HG02588 (cell line): ENCODE data around the gene RRP36.
A peak's percentile ranks its signal among the peaks of the same experiment; 100 is the strongest.

Source experiments
- ATAC-seq: cut with Tn5 transposase; IDR thresholded peaks from one replicate; pipeline ENCODE4 v1.9.1; 2021; ENCODE audit warnings: mild to moderate bottlenecking, moderate library complexity; ENCODE audit not compliant: unreplicated experiment

The RRP36 gene

GRCh38 chr6:43006251-43006650, 15.2 kb upstream of the RRP36 start:
- ATAC-seq: no peak

DNA sequence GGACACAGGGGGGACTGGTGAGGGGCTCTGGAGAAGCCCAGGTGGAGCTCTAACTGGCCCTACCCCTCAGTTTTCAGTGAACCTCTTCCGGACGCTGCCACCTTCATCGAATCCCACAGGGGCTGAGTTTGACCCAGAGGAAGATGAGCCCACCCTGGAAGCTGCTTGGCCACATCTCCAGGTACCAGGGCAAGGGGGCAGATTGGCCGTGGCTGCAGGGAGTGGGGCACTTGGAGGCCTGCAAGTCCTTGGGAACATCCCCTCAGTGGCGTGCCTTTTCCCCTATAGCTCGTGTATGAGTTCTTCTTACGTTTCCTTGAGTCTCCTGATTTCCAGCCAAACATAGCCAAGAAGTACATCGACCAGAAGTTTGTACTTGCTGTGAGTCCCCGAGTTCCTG, 14.3 kb upstream of the RRP36 start:
- ATAC-seq: no peak

DNA sequence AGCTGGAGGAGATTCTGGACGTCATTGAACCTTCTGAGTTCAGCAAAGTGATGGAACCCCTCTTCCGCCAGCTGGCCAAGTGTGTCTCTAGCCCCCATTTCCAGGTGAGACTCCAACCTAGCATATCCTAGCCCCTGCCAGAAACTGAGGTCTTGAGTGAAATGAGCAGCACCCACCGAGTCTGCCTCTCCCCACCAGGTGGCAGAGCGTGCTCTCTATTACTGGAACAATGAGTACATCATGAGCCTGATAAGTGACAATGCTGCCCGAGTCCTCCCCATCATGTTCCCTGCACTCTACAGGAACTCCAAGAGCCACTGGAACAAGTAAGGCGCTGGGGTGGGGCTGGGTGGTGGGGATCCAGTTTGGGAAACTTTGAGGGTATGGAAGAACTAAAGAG, 12.3 kb upstream of the RRP36 start:
- no peak for ATAC-seq

GRCh38 chr6:43011207-43011606, 10.2 kb upstream of the RRP36 start:
- ATAC-seq: no peak

- no peak for ATAC-seq
Observed at GRCh38 chr6:43012364-43012763, 9.1 kb upstream of the RRP36 start.

DNA sequence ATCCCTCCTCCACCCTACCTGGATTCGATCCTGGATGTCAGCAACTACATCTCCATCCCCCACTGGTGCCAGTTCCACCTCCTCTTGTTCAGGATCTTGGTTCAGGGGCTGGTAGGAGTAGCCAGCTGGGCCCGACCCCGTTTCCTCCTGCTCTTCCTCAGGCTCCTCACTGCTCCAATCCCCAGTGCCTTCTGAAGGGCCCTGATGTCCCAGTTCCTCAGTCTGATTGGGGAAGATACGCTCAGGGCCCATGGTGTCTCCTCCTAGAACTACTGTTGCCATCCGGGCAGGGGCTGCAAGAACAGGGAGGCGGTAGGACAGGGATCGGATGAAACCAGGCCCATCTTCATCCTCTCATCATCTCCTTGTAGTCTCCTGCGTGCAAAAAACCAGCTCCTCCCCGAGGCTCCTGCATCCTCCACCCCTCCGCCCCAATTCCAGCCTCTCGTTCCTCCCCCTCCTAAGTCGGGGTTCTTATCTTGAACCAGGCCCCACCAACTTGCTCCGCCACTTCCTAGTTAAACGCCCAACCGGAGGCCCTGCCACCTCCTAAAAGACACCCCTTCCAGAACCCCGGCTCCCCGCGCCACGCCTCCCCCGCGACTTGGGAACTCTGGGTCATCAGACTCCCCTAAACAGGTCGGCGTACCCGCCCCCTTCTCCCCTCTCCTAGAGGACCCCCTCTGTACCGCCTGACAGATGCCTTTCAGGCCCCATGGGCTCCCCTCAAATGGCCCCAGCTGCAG, 8.2 kb upstream of the RRP36 start:
- ATAC-seq: no peak

DNA sequence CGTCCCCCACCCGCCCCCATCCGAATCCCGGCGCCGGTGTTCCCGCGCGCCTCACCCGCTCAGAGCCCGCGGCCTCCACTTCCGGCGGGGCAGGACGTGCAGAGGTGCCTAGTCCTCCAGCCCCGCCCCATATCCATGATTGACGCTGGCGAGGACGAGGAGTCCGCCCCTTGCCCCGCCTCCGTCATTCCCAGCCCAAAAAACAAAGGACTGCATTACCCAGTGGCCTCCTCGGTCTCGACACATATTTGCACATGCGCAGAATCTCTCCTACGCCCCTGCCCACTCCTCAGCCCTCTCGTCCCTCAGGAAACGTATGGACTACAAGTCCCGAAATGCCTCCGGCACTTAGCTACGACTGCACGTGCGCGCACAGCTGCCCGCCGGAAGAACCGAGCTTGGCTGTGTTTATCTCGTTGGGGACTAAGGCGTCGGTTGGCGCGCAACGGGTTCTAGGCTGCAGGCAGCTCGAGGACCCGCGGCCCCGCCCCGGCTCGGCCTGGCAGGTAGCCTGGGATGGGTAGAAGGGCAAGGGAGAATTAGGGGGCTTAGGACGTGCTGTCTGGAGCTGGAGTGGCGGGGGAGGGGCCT, 7.5 kb upstream of the RRP36 start, which contains the start of the genes KLHDC3 and MEA1:
Gene KLHDC3 (plus strand): TSS at position 407 of the 591 bp plus-strand sequence. CDS start 2,944 bp downstream, outside the sequence.
Gene MEA1 (minus strand): TSS at position 104 of the 591 bp plus-strand sequence. CDS start 133 bp downstream, outside the sequence.
- peak; percentile 94 for ATAC-seq

- ATAC-seq: no peak
Observed at GRCh38 chr6:43014434-43014909, 7.0 kb upstream of the RRP36 start.

GRCh38 chr6:43016176-43016942, 5.1 kb upstream of the RRP36 start:
- ATAC-seq: no peak

DNA sequence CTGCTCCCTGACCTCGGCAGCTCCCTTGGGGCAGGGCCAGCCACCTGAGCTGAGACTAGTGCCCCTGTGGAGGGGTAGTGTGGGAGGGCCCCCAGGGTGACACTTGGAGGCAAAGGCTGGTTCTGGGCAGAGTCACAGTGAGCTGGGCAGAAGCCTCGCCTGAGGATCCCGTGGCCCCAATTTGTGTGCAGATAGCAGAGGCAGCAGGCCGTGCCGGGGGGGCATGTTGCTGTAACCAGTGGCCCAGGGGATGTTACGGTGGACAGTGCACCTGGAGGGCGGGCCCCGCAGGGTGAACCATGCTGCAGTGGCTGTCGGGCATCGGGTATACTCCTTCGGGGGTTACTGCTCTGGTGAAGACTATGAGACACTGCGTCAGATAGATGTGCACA, 4.5 kb upstream of the RRP36 start:
- no peak for ATAC-seq

DNA sequence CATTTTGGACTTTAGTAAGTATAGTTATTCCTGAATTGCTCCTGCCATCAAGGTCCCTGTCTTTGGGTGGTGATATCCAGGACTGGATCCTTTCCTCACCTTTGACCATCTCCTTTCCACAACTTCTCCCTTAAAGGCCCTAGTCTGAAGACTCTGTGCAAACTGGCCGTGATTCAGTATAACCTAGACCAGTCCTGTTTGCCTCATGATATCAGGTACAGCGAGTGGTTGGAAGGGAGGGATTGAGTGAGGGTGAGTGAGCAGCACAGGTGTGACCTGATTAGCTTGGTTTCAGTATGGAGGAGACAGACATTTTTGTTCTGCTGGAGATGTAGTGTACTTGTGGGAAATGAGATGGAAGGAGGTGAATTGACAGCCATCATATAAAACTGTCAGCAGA, 2.3 kb upstream of the RRP36 start:
- ATAC-seq: no peak

DNA sequence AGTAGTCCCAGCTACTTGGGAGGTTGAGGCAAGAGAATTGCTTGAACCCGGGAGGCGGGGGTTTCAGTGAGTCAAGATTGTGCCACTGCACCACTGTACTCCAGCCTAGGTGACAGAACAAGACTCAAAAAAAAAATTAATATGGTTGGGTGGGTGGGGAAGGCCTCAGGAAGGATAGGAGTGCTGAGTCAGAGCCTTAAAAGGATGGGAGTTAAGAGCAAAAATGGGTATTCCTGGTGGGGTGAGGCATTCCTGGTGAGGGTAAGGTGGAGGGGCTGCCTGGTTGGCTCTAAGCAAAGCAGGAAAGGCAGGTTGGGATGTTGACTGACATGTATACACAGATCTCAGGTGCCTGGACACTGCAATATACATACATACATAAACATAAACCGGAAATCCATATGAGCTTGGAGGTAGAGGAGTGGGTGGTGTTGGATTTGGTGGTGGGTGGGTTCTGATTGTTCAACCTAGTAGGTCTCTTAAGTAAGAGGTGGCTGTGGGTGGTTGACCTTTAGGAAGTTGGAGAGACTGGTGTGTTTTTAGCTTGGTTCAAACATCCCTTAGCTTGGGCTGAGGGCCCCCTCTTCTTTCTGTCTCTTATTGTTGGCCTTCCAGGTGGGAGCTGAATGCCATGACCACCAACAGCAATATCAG, 1.2 kb upstream of the RRP36 start:
- no peak for ATAC-seq

DNA sequence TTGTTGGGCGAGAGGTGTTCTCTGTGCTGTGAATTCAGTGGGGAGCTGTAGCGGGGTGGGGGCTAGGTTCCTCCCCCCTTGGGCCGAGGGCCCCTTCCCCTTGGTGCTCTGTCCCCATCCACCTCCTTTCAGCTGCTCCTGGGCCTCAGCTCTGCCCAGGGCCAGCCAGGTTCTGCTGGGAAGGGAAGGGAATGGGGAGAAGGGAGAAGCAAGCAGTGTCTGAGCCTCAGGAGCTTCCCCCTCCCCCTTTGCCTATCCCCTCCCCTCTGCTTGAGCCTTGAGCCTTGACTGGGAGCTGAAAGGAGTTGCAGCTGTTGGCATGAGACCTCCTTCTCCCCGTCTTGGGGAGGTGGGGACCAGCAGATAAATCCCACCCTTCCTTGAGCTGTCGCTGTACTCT, 576 bp upstream of the RRP36 start:
- no peak for ATAC-seq

DNA sequence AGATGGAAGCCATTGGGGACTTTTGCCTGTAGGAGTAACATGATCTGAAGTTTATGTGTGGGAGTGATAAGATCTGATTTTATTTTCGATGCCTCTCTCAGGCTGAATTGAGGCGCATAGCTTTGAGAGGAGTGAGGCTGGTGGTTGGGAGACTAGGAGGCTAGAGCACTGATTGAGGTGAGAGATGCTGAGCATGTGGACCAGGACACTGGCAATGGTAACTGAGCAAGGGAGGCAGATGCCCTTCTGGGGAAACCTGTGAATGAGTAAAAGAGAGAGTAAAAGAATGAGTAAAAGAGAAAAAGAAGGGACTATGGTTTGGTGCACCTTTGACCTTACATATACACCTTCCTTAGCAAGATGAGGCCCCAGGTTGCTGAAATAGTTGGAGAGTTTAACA, 3.0 kb downstream of the RRP36 start:
- ATAC-seq: no peak

DNA sequence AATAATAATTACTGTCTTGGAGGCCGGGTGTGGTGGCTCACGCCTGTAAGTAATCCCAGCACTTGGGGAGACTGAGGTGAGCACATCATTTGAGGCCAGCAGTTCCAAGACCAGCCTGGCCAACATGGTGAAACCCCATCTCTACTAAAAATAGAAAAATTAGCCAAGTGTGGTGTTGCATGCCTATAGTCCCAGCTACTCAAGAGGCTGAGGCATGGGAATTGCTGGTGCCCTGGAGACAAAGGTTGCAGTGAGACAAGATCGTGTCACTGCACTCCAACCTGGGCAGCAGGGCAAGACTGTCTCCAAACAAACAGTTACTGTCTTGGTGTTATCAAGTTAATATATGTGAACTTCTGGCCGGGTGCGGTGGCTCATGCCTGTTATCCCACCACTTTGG, 4.9 kb downstream of the RRP36 start:
- no peak for ATAC-seq

- no peak for ATAC-seq
Observed at GRCh38 chr6:43029120-43029519, 7.7 kb downstream of the RRP36 start.

GRCh38 chr6:43032326-43032725, 10.9 kb downstream of the RRP36 start:
- no peak for ATAC-seq

- ATAC-seq: no peak
Observed at GRCh38 chr6:43033496-43034189, 12.2 kb downstream of the RRP36 start.

- no peak for ATAC-seq
Observed at GRCh38 chr6:43034190-43034525, 12.7 kb downstream of the RRP36 start.

- ATAC-seq: no peak
Observed at GRCh38 chr6:43035495-43036194, 14.2 kb downstream of the RRP36 start.
